Activated naive CD4-positive, alpha-beta T cell treated with anti-CD3 and anti-CD28 coated beads, Interleukin-2, amount 50 U/mL, for 72 hours (primary cell): ENCODE results near the gene SLC22A3. TPM values are rescaled to one million over a fixed set of nuclear protein-coding genes. Genes with fewer than 3 reads are reported as not detected.
A peak's percentile ranks its signal among the peaks of the same experiment; 100 is the strongest.

Experiments used
- ATAC-seq, 2 donors: fragments of 150-1000 bp; cut with Tn5 transposase; 2 replicates each; pipeline ENCODE4 v1.10.0; 2021; ENCODE audit warnings: mild to moderate bottlenecking in 2 of 2, moderate library complexity in 2 of 2
- DNase-seq, 2 donors: peaks; one replicate each; pipeline ENCODE4 v3.0.0; 2021 to 2022; ENCODE audit warnings: low spot score in 2 of 2
- H3K27ac Mint-ChIP-seq, 2 donors: one replicate each; pipeline ENCODE4 v1.8.0; 2022; ENCODE audit warnings: mild to moderate bottlenecking in 2 of 2, mixed read lengths in 2 of 2
- H3K36me3 Mint-ChIP-seq, 2 donors: one replicate each; pipeline ENCODE4 v1.8.0; 2022; ENCODE audit warnings: mixed read lengths in 2 of 2
- H3K9me3 Mint-ChIP-seq, 2 donors: one replicate each; pipeline ENCODE4 v1.8.0; 2022; ENCODE audit warnings: mixed read lengths in 2 of 2
- total RNA-seq, 2 donors: library from RNA; stranded (reverse); gene quantifications; one replicate each; pipeline ENCODE4 v1.2.3, GENCODE V29; 2022

Gene SLC22A3
- total RNA-seq, 2 donors from 2014 or later = not detected

DNA sequence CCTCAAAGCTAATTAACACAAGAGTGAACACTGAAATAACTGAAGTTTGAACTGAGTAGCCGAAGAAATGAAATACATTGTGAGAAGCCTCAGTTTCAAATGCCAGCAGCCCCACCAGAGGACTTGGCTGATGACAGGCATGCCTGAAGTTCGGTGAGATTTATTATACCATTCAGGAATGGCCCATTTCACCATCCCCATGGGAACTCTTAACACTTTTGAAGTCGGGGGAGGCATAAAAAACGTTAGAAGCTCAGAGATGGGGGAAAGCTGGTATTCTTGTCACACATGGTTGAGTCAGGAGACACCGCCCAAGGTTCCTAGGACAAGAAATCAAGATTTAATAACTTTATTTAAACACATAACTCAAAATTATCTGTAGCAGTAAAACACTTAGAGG, 17.6 kb upstream of the SLC22A3 start:
- no peak overlapping the region for H3K27ac Mint-ChIP-seq
- H3K36me3 Mint-ChIP-seq = no peaks in the 10 kb centered on the region
- DNase-seq = no peak
- no peak for ATAC-seq
- no peaks in the 10 kb centered on the region for H3K9me3 Mint-ChIP-seq

DNA sequence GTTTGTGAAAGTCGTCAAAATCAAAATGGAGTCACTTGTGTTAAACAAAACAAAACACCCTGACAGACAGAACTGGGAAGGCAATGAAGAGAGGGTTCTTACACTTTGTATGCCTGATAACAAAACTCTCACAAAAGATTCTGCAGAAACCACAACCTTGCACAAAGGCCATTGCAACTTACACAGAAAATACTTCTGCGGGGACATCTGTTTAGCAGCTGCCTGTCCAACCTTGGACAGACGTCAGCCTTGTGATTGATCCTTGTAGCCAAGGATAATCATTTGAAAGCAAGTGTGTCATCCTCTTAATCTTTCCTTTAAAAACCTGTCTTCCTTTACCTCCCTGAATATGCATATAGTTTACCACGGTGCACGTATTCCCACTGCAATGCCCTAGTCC, 17.0 kb upstream of the SLC22A3 start:
- DNase-seq = no peak
- ATAC-seq = no peak
- Mint-ChIP-seq H3K9me3 (no peaks in the 10 kb centered on the region), H3K36me3 (no peaks in the 10 kb centered on the region), H3K27ac (no peak overlapping the region)

DNA sequence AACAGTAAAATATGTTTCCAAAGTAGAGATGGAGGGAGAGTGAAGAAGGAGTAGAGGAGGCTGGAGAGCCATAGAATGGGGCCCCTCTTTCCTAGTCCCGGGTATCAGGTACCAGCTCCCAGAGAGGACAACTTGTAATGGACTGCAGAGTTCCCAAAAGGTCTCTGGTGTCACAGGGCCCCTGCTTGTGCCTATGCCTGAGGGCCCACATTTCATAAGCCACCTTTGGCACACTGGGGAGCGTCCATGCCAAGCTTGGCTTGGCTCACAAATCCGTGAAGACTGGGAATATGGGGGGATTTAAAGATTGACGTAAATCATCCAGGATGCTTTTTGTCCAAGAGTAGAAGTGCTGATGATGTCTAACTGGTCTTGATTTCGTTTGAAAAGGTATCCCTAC, 16.4 kb upstream of the SLC22A3 start:
- ATAC-seq = no peak
- Mint-ChIP-seq H3K36me3 (no peaks in the 10 kb centered on the region), H3K9me3 (no peaks in the 10 kb centered on the region), H3K27ac (no peak overlapping the region)
- no peak for DNase-seq

GRCh38 chr6:160333101-160333500, 15.1 kb upstream of the SLC22A3 start:
- no peak overlapping the region for H3K27ac Mint-ChIP-seq
- no peak for ATAC-seq
- no peak for DNase-seq
- no peaks in the 10 kb centered on the region for H3K36me3 Mint-ChIP-seq
- H3K9me3 Mint-ChIP-seq = no peaks in the 10 kb centered on the region

- no peak for ATAC-seq
- H3K27ac Mint-ChIP-seq = no peak overlapping the region
- no peaks in the 10 kb centered on the region for H3K9me3 Mint-ChIP-seq
- DNase-seq = no peak
- no peaks in the 10 kb centered on the region for H3K36me3 Mint-ChIP-seq
Measured at GRCh38 chr6:160333841-160334240, 14.3 kb upstream of the SLC22A3 start.

GRCh38 chr6:160336200-160336599, 12.0 kb upstream of the SLC22A3 start:
- ATAC-seq (no peak), DNase-seq (no peak)
- Mint-ChIP-seq H3K36me3 (no peaks in the 10 kb centered on the region), H3K9me3 (no peaks in the 10 kb centered on the region), H3K27ac (no peak overlapping the region)

DNA sequence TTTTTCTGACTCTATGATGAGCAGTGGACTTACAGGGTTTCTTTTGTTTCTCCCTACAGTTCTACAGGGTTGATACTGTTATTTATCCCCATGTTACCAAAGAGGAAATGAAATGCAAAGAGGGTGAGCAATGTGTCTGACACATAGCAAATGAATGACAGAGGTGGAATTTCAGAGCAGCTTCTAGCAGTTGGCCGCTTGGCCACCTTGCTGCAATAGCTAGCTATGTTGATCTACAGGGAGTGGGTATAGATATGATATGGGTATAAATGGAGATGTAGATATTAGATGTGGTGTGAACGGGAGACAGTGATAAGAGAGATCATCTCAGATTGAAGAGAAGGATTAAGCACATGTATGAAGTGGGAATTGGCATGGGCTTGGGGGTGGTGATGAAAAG, 10.9 kb upstream of the SLC22A3 start:
- H3K9me3 Mint-ChIP-seq = no peaks in the 10 kb centered on the region
- H3K27ac Mint-ChIP-seq = no peak overlapping the region
- DNase-seq (no peak), ATAC-seq (no peak)
- H3K36me3 Mint-ChIP-seq = no peaks in the 10 kb centered on the region

GRCh38 chr6:160337991-160338390, 10.2 kb upstream of the SLC22A3 start:
- ATAC-seq = no peak
- H3K27ac Mint-ChIP-seq = no peak overlapping the region
- DNase-seq = no peak
- H3K9me3 Mint-ChIP-seq = no peaks in the 10 kb centered on the region
- no peaks in the 10 kb centered on the region for H3K36me3 Mint-ChIP-seq

GRCh38 chr6:160343144-160343543, 5.0 kb upstream of the SLC22A3 start:
- no peaks in the 10 kb centered on the region for H3K9me3 Mint-ChIP-seq
- DNase-seq (no peak), ATAC-seq (no peak)
- no peak overlapping the region for H3K27ac Mint-ChIP-seq
- peaks cover 0 to 8% of the 10 kb centered on the region in 2 donors for H3K36me3 Mint-ChIP-seq

DNA sequence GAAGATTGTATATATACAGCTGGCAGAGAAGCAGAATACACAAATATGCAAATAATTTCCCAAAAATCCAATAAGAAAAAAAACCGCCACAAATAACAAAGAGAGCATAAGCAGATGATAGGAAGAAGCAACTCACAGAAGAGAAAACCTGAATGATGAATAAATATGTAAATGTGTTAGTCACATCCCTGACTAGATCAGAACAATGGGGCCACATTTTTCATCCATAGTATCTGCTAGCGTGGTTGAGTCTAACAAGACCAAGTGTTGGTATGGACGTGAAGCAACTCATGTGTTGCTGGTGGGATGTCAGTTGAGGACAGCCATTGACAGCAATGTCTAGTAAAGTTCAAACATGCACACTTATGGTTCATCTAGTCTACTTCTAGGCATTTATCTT, 3.9 kb upstream of the SLC22A3 start:
- Mint-ChIP-seq H3K27ac (no peak overlapping the region), H3K36me3 (peaks cover 3 to 8% of the 10 kb centered on the region in 2 donors), H3K9me3 (no peaks in the 10 kb centered on the region)
- ATAC-seq = no peak
- no peak for DNase-seq

- ATAC-seq (peak in 1 of 2 donors; percentile 20), DNase-seq (no peak)
- H3K9me3 Mint-ChIP-seq = no peaks in the 10 kb centered on the region
- peaks cover 6 to 8% of the 10 kb centered on the region in 2 donors for H3K36me3 Mint-ChIP-seq
- no peak overlapping the region for H3K27ac Mint-ChIP-seq
Measured at GRCh38 chr6:160347259-160348222, 637 bp upstream of the SLC22A3 start.

- H3K9me3 Mint-ChIP-seq = no peaks in the 10 kb centered on the region
- peak in 1 of 2 donors; percentile 12 for ATAC-seq
- DNase-seq = no peak
- H3K27ac Mint-ChIP-seq = no peak overlapping the region
- peaks cover 6 to 8% of the 10 kb centered on the region in 2 donors for H3K36me3 Mint-ChIP-seq
Measured at GRCh38 chr6:160349020-160349441, 853 bp downstream of the SLC22A3 start.

DNA sequence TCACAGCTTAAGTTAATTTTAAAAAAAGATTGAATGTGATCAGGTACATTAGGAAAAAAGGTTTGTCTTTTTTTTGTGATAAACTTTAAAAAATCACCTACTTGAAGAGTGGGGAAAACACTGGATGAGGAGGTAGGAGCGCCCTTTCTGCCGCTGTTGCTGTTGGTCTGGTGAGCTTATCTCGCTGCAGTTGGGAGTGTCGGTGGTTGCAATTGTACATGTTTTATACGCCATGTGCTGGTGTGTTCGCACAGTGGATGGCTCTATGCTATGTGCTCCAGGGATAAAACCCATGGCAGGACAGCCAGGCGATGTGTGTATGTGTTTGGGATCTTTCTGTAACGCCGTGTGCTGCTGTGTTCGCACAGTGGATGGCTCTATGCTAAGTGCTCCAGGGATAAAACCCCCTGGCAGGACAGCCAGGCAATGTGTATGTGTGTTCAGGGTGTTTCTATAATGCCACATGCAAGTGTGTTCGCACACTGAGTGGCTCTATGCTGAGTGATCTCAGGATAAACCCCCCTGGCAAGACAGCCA, 1.7 kb downstream of the SLC22A3 start:
- Mint-ChIP-seq H3K36me3 (peaks cover 6 to 8% of the 10 kb centered on the region in 2 donors), H3K9me3 (no peaks in the 10 kb centered on the region), H3K27ac (no peak overlapping the region)
- DNase-seq (no peak), ATAC-seq (no peak)

GRCh38 chr6:160353950-160354496, 5.8 kb downstream of the SLC22A3 start:
- Mint-ChIP-seq H3K9me3 (no peaks in the 10 kb centered on the region), H3K36me3 (peaks cover 0 to 6% of the 10 kb centered on the region in 2 donors), H3K27ac (no peak overlapping the region)
- DNase-seq = no peak
- no peak for ATAC-seq

DNA sequence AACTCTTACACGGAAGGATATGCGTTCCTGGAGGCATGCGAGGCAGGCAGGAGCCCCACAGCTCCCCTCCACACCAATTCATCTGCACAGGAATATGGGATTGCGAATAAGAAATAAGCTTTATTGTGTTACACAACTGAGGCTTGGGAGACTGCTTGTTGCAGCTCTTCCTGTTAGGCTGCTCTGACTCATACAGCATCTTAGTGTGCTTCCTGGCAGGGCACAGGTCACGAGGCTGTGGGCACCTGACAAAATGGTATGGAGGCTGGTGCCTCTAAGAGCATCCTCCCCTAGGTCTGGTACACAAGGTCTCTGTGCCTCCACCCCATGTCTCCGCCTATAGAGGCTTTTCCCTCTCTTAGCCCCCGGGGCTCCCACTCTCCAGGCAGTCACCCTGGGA, 6.8 kb downstream of the SLC22A3 start:
- DNase-seq (no peak), ATAC-seq (peak; percentile 57 to 73)
- Mint-ChIP-seq H3K36me3 (no peaks in the 10 kb centered on the region), H3K27ac (no peak overlapping the region), H3K9me3 (no peaks in the 10 kb centered on the region)

- H3K9me3 Mint-ChIP-seq = no peaks in the 10 kb centered on the region
- H3K27ac Mint-ChIP-seq = no peak overlapping the region
- DNase-seq (no peak), ATAC-seq (no peak)
- no peaks in the 10 kb centered on the region for H3K36me3 Mint-ChIP-seq
Measured at GRCh38 chr6:160356074-160356744, 8.0 kb downstream of the SLC22A3 start.

DNA sequence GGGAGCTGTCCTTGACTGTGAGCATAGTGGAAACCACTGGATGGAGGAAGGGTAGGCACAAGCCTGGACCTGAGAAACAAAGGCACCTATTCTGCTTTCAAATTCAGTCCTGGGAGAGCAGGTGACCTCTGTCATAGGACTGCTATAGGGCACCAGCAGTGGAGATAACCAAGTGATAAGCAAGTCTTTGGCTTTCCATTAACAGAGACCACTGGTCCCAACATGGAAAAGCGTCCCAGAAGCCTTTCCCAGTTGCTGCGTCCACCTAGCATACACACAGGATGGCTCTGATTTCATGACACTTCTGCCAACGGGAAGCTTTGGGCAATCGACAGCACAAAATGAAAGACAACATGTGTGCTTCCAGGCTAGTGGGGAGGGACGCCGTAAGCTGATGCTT, 8.9 kb downstream of the SLC22A3 start:
- no peaks in the 10 kb centered on the region for H3K36me3 Mint-ChIP-seq
- DNase-seq (no peak), ATAC-seq (no peak)
- no peaks in the 10 kb centered on the region for H3K9me3 Mint-ChIP-seq
- H3K27ac Mint-ChIP-seq = no peak overlapping the region
